Vagina (tissue), 2 donors: Measurements from ENCODE around the gene PGAP1.

Experiments
- POLR2A ChIP-seq, 2 donors: fragments of 450-650 bp; IDR thresholded peaks; one replicate each; pipeline ENCODE4 v1.6.1; 2017; ENCODE audit warnings: antibody characterized with exemption in 2 of 2, mild to moderate bottlenecking in 2 of 2, moderate library complexity in 2 of 2
- POLR2AphosphoS5 ChIP-seq, 2 donors: sonication (generic); formaldehyde crosslinking; IDR thresholded peaks; one replicate each; pipeline ENCODE4 v1.9.0; 2017; ENCODE audit warnings: antibody characterized with exemption in 2 of 2, mild to moderate bottlenecking in 2 of 2, low read depth in 1 of 2; ENCODE audit not compliant: insufficient read depth in 1 of 2
- TF ChIP-seq, protein P1 (sequence below), 3 experiments: fragments of 450-650 bp in 2 of 3; fragments of 200-600 bp in 1 of 3; sonication (generic) in 1 of 3; IDR thresholded peaks; one replicate each; pipeline ENCODE4 v1.5.1; 2017 to 2019; ENCODE audit warnings: antibody characterized with exemption in 3 of 3, mild to moderate bottlenecking in 2 of 3, moderate library complexity in 2 of 3

- TF ChIP-seq, protein P1, sequence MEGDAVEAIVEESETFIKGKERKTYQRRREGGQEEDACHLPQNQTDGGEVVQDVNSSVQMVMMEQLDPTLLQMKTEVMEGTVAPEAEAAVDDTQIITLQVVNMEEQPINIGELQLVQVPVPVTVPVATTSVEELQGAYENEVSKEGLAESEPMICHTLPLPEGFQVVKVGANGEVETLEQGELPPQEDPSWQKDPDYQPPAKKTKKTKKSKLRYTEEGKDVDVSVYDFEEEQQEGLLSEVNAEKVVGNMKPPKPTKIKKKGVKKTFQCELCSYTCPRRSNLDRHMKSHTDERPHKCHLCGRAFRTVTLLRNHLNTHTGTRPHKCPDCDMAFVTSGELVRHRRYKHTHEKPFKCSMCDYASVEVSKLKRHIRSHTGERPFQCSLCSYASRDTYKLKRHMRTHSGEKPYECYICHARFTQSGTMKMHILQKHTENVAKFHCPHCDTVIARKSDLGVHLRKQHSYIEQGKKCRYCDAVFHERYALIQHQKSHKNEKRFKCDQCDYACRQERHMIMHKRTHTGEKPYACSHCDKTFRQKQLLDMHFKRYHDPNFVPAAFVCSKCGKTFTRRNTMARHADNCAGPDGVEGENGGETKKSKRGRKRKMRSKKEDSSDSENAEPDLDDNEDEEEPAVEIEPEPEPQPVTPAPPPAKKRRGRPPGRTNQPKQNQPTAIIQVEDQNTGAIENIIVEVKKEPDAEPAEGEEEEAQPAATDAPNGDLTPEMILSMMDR (IDR thresholded peaks at IDR 0.05), result no peak
- TF ChIP-seq POLR2A (IDR thresholded peaks at IDR 0.05) (no peak), POLR2AphosphoS5 (IDR thresholded peaks at IDR 0.05; ENCODE audit: insufficient read depth in 1 of 2, low read depth in 1 of 2) (no peak)
These were observed 43.6 kb upstream of the PGAP1 start for GRCh38 chr2:196970099-196970498.
